Stimulated activated CD4-positive, alpha-beta T cell treated with anti-CD3 and anti-CD28 coated beads, TNF-alpha, amount 100 ng/mL, for 1 hour (primary cell): ENCODE measurements around the gene TXNDC5.

Source experiments
- DNase-seq, 3 donors: peaks; one replicate each; pipeline ENCODE4 v3.0.0-alpha.2; 2020; ENCODE audit warnings: low read depth in 3 of 3, low spot score in 1 of 3

The TXNDC5 gene

DNA sequence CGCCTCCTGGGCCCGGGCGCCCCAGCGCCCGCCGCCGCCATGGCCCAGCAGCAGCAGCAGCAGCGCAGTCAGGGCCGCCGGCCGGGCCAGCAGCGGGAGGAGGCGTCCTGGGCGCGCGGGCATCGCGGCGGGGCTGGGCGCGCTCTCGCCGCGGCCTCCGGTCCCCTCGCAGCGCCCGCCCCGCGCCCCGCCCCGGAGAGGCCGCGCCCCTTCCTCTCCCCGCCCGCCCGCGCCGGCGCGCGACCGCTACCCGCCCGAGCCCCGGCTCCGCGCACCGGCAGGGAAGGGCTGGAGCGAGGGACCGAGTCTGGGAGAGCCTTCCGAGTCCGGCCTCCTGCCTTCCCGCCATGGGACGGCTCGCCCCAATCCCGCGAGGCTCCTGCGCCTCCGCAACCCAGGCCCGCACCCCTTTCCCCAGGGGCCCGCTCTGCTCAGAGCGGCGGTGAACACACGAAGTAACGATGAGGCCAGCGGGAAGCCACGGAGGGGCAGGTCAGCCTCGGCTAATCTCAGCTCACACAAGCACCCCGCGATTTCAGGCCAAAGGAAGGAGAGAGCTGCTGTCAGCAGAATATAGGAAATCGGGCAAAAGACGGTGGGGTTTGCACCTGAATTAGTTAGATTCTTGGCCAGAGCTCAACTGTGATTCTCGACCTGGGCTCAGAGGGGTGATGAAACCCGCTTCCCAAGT, at the start of gene TXNDC5:
Gene TXNDC5, minus strand, starts transcription at position 135 of the 691 bp plus-strand sequence. Its CDS starts 12 bp downstream, at position 123.
- DNase-seq = peak in 2 of 3 donors; percentile 33 to 66

DNA sequence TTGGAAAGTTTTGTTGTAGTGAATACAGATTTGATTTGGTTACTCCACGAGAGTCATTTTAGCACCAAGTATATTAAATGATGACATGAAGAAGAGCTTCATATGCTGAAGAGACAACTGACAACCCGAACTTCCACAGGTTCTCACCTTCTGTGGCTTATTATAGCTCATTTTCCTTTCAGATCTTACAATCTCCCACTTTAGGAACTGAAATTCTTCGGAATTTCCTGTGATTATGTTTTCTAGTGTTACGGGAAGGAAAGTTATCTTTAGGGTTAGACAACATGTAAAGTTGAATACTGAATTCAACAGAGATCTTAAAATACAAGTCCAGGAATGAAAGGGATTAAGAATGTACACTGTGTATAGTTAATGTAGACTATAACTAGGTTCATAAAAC, 49.6 kb upstream of the TXNDC5 start:
- no peak for DNase-seq

DNA sequence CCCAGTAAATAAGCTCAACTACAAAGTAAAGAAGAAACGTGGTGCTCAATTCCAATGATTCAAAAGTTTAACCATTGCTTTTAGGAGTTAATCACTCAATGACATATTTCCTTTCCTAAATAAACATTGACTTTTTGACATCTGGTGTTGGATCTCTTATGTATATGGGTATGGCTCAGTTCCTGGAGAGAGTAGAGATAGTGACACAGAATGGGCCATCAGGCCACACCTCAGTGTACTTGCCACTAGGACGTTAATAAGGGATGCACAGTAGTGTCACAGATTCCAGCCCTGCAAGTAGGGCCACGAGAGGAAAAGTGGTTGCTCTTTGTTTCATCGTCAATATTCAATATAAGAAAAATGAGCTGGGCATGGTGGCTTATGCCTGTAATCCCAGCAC, 48.9 kb upstream of the TXNDC5 start:
- DNase-seq = no peak

DNA sequence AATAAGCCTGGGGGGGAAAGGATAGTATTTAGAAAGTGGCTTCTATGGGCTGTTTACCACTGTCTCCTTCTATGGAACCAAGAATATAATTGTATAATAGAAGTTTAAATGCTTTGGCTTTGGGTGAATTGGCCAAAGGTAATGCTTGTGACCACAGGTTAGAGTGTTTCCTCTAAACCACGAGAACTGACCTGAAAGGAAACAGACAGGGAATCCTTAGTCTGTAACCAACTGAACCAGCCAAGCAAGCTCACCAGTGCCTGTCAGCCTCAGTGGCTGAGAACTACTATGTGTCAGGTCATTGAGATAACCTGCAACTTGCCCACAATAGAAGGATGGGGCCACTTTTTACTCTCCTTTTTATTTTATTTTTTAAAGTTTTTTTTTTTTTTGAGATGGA, 47.9 kb upstream of the TXNDC5 start:
- no peak for DNase-seq

DNA sequence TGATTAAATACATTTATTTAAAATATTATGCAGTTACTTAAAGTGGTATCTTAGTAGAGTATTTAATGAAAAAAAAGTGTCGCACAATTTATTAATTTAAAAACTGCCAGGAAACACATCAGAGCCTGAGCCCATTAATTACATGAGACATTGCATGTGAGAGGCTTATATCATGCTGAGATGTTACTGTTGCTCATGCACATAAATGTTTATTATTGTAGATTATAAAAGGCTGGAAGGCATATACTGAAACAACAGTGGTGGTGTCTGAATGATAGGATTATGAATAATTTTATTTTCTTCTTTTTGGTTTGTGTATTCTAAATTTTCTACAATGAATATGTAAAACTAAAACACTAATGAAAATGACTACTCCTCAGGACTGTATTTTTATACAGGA, 45.7 kb upstream of the TXNDC5 start:
- no peak for DNase-seq

DNA sequence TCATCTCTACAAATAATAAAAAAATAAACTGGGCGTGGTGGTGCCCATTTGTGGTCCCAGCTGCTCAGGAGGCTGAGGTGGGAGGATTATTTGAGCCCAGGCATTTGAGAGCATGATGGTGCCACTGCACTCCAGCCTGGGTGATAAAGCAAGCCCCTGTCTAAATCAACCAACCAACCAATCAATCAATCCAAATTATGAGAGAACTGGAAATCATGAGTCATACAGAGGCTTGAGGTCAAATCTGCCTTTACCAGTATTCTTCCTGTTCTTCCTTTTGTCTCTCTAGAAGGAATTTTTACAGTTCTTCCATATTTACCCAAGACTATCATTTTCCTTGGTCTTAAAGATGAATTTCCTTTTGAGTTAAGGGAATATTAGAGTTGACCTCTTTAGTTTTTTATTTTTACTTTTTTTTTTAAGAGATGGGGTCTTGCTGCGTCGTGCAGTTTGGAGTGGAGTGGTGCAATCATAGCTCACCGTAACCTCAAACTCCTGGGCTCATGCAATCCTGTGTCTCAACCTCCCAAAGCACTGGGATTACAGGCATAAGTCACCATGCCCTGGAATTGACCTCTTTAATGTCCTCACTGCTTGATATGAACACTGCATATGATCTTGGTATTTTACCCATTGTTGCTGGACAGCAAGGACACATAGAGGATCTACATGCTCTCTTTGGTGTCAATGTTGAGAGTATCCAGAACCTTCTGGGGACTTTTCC, 44.1 kb upstream of the TXNDC5 start:
- DNase-seq = no peak

DNA sequence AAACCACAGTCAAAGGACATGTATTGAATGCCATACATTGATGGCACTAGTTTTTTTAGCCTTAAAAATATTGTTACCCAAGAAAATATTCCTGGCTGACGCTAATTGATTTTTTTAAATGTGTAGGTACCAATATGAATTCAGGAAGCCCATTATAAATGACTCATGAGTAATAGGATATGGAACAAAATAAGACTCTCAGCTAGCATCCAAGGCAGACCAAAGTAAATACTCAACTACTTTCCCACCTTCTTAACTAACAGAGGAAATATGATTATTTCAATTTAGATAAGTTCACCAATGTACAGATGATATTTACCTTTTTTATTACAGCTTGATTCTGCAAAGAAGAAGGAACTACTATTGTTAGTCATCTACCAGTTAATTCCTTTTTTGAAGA, 43.2 kb upstream of the TXNDC5 start:
- DNase-seq = no peak

DNA sequence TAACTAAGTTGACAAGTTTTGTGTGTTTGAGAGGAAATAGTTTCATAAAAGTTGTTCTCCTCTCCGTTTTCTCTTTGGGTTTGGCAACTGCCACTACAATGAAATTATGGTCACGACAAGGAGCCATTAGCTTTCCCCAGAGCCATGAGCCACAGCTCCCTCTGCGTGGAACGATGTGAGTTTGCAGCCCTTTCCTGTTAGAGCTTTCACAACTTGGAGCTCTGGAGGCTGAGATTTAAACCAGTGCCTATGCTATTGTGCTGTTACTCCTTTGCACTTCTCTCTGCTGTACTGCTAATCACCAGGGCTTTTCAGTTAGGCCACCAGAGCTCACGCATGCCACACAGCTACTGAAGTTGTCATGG, 29.3 kb upstream of the TXNDC5 start:
- DNase-seq = no peak

DNA sequence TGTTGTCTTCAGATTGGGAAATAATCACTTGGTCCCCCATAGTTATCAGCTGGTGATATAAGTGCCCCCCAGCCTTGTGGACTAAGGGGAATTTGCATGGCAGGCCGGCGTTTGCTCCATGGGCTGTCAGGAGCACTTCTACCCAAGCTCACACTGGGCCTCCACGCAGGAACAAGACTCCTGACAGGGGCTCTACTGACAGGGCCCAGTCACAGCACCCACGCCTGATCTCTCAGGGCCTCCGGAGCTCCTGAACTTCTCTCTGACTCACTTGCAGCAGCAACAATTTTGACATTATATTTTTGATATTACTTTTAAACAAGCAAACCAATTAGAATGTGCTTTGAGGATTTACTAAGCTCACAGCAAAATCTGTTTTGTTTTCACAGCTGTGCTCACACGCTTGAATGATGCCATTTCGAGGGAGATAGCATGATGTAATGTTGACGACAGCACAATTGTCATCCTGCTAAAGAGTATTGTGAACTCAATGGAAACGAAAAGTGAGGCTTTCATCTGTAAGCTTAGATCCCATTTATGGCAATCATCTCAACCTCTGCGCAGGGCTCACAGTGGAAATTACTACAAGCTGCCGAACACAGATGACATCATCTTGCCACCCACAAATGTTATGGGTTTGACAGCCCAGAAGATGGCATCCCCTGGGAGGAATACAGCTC, 28.7 kb upstream of the TXNDC5 start:
- DNase-seq = no peak

DNA sequence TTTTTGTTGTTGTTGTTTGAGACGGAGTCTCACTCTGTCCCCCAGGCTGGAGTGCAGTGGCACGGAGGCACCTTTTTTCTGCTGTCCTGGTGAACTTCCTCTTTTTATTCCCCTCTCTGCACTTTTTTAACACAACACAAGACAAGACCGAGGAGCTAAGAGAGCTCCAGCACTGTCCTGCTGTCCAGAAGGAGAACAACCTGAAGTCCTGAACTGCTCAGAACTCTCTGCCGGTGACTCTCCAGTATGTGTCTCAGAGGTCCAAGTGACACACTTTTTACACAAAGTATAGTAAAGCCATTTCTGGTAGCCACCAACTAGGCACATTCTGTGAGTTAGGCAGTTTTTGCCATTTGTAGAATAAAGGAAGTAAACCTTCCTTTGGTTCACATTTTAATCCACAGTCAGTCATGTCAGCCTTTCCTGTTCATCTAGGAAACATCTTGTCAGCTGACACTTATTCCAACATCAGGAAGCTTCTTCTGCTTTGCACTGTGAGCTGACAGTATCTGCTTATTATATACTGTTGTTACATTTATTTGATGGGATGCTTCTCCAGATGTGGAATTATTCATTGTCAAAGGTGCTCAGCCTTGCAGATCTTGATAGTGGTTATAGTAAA, 28.1 kb upstream of the TXNDC5 start:
- DNase-seq = no peak

DNA sequence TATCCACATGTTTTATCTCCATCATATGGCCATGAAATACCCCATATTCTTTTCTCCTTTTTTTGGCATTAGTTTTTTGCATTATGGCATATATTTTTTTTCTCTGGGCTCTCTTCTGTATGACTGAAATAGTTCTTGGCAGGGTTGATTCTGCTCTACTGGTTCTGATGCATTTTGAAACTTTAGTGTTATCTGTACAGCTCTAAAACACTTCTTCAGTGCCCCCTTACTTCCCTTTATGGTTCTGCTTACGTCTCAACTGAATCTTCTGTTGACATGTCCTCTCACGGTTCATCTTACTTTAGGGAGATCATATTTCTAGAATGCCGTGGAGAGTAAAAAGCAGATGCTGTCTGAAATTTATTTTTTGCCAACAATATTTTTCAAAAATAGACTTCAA, 23.2 kb upstream of the TXNDC5 start:
- no peak for DNase-seq

DNA sequence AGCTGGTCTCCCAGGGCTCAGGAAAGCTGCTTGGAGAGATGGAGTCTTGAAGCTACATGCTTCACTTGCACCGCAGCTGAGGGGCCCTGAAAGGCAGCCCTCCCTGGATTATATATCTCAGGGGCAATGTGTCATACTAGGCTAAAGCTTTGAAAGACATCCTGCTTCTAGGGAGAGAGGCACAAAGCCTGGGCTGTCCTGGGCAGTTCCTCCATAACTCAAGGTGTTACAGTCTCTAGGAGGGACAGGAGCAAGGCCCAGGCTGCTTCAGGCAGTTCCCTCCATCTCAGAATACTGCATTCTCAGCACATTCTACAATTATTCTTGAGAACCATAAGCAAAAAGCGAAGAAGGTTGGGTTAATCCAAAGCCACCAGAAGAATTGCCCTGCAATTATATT, 22.0 kb upstream of the TXNDC5 start:
- DNase-seq = no peak

DNA sequence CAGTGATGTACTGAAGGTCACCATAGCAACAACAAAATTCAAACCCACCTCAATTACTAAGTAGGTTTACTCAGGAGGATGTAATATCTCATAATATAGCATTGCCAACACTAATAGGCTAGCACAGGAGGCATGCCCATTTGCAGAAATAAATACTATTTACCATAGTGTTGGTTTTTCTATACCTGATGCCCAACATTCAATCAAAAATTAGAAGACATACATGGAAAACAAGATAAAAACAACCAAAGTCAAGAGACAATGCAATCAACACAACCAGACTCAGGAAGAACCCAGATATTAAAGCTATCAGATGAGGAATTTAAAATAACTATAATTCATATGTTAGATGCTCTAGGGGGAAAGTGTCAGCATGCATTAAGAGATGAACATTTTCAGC, 14.3 kb upstream of the TXNDC5 start:
- DNase-seq = no peak

DNA sequence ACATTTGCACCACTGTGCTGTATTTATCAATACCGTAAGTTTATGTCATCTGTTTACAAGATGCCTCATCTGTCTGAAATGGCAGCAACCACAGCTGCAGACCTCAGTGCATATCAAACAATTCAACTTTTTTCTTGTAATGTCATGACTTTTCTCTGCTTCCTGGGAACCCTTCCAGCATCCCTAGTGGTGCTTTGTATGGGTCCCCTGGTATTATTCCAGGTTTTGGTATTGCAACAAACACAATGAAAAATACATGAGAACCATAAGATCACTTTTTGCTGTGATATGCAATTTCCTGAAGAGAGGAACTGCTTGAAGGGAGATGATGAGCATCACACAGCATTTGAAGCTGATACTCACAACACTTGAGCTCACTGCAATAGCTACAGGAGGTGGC, 12.0 kb upstream of the TXNDC5 start:
- no peak for DNase-seq

DNA sequence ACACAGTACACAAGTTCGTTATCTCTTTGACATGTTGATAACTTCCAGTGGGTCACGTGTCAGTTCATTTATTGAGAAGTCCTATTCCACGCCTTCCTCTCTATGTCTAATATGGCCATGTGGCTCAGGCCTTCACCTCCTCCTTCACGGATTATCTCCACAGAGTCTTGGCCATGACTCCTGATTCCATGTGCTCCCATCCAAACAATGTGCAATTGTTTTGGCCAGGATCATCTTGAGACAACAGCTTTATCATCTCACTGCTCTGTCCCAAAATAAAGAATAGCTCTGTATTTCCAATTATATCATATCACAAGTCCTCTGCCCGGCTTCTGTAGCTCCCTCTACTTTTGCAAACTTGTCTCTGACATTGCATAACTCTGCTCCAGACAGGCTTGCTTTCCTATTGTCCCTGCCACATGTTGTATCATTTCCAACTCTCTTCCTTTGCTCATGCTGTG, 11.1 kb upstream of the TXNDC5 start:
- DNase-seq = no peak

DNA sequence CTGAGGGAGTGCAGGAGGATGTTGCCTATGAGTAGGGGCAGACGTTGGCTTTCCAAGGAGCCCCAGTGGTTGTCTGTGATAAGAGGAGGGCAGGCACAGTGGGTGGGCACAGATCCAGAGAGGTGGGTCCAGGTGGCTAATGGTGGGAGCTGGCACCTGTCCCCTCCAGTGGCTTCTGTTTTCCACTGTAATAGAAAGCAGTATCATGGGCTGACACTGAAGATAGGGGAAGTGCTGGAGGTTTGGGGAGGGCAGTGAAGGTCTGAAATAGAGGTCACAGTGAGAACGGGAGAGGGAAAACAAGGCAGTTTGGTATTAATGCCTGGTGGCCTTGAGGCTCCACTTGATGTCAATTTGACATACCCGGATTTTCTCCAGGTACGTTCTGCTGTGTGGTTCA, 10.5 kb upstream of the TXNDC5 start:
- no peak for DNase-seq

DNA sequence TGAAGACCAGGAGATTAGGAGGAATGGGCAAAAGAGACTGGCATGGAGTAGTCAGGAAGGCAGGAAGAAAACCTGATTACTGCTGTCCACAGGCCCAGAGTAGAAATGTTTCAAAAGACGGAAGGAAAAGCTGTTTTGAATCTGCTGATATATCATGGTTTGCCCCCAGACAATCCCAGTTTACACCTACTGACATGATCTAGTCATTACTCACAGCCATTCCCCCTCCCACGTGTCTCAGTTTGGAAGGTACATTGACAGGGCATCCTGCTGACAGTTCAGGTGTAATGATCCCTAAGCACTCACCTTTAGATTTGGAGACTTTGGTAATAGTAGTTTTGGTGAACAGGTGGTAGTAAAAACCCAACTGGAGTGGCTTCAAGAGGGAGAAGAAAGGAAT, 9.8 kb upstream of the TXNDC5 start:
- no peak for DNase-seq

DNA sequence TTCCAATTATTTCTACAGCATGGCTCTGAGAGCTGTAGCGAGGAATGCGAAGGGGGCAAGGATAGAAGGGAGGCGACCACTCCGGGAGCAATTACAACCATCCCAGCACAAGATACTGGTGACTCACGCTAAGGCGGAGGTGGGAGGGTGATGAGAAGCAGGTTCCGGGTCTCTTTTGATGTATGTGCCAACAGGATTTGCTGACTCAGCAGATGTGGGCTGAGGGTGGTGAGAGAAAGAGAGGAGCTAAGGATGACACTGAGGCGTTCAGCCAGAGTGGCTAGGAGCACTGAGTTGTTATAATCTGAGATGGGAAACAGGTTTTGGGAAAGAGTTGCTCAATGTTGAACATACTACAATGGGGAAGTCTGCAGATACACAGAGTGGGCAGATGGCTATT, 9.3 kb upstream of the TXNDC5 start:
- no peak for DNase-seq

DNA sequence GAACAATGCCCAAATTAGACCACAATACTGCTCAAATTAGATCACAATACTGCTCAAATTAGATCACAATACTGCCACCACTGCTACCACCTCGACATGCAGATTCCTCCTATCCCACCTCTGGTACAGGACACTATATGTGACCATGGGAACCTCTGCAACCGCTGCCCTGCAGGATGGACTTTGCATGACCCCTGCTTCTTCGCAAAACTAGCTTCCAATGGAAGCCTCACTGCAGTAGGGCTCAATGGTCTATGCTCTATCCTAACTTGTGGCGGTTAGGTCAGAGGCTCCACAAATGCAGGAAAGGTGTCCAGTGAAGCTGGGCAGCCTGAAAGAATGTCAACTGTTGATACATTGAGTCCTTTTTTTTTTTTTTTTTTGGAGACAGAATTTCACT, 7.8 kb upstream of the TXNDC5 start:
- DNase-seq = no peak

DNA sequence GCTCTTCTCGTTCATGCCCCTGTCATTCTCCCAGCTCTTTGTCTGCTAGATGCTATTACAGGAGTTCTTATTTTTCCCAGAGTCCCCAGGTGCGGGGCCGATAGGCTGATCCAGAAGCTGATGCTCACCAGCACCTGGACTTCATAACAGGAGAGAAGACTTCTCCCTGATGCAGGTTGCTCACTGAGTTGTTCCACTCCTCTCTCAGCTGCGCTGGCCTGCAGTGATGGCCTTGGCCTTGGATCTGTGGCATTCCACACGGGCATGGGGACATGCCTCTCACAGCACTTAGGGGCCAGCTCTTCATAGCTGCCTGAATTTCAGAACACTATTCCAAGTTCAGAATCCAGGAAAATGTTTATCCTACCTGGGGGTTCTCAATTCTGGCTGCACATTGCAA, 7.1 kb upstream of the TXNDC5 start:
- DNase-seq = no peak

DNA sequence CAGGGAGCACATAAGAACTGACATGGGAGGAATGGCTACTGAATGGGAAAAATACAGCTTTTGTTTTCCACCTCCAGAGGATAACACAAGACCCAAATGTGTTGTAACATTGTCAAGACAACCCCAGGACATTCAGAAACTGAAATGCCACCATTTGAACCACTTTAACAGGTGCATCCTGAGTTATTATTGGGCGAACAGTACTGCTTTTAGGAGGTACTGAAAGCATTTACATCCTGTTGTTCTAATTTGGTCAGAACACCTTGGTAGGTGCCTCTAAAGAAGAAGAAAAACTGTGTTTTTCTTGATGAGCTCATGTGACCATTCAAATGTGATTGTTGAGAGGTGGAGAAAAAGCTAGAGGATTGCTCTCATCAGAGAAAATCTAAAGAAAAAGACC, 6.4 kb upstream of the TXNDC5 start:
- DNase-seq = no peak
